Measurements from ENCODE around the gene XPA. TPM values are rescaled to one million over a fixed set of nuclear protein-coding genes. Genes with fewer than 3 reads are reported as not detected.

Gene XPA
- total RNA-seq, 1 donor from 2014 or later: 5.8 TPM

DNA sequence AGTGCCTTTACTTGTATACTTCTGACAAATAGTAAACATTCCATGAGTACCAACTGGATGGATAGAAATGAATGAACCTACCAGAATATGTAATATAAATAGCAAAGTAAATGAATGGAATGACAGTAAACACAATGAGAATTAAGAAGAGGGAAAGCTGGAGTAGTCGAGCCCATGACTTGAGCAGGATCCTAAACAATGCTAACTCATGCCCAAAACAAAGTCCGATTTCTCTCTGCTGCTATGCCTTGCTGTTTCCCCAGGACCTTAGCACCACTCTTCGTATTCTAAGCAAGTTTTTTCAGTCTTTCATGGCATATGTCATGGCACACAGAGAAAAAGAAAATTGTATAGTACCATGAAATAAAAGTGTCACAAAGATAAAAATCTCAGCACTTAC, 1.8 kb downstream of the XPA start:
- H3K27me3 ChIP-seq (ENCODE audit: low read depth): no peaks in the 10 kb centered on the region
- DNase-seq: no peak
- H3K36me3 ChIP-seq: peaks cover 28% of the 10 kb centered on the region
- intact Hi-C loops (cut with micrococcal nuclease): no loop called here
- no peak overlapping the region for H3K27ac ChIP-seq (replicated peaks)
- peak overlapping the region; percentile 85 for H3K4me3 ChIP-seq
- peaks cover 45% of the 10 kb centered on the region for H3K4me1 ChIP-seq
- no peaks in the 10 kb centered on the region for H3K9me3 ChIP-seq (replicated peaks)
- TF ChIP-seq, protein P1, sequence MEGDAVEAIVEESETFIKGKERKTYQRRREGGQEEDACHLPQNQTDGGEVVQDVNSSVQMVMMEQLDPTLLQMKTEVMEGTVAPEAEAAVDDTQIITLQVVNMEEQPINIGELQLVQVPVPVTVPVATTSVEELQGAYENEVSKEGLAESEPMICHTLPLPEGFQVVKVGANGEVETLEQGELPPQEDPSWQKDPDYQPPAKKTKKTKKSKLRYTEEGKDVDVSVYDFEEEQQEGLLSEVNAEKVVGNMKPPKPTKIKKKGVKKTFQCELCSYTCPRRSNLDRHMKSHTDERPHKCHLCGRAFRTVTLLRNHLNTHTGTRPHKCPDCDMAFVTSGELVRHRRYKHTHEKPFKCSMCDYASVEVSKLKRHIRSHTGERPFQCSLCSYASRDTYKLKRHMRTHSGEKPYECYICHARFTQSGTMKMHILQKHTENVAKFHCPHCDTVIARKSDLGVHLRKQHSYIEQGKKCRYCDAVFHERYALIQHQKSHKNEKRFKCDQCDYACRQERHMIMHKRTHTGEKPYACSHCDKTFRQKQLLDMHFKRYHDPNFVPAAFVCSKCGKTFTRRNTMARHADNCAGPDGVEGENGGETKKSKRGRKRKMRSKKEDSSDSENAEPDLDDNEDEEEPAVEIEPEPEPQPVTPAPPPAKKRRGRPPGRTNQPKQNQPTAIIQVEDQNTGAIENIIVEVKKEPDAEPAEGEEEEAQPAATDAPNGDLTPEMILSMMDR (IDR thresholded peaks at IDR 0.05; ENCODE audit: borderline replicate concordance): no peak

DNA sequence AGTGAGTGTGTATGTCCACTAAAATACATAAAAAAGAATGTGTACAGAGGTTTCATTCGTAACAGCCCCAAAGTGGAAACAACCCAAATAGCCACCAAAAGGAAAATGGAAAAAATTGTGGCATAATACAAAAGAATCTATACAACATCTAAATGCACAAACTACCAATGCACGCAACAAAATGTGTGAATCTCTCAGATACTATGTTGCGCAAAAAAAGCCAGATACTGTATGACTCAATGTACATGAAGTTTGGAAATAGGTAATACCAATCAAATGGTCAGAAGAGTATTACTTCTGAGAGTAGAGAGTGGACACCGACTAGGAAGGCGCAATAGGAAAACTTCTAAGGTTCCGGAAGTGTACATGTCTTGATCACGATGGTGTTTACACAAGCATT, 2.4 kb downstream of the XPA start:
- Histone ChIP-seq H3K4me3 (no peak overlapping the region), H3K27me3 (ENCODE audit: low read depth) (no peaks in the 10 kb centered on the region), H3K9me3 (replicated peaks) (no peaks in the 10 kb centered on the region), H3K27ac (replicated peaks) (no peak overlapping the region), H3K36me3 (peaks cover 35% of the 10 kb centered on the region), H3K4me1 (peaks cover 51% of the 10 kb centered on the region)
- TF ChIP-seq, protein P1 (IDR thresholded peaks at IDR 0.05; ENCODE audit: borderline replicate concordance): no peak
- DNase-seq: no peak
- intact Hi-C loops (cut with micrococcal nuclease): no loop called here

DNA sequence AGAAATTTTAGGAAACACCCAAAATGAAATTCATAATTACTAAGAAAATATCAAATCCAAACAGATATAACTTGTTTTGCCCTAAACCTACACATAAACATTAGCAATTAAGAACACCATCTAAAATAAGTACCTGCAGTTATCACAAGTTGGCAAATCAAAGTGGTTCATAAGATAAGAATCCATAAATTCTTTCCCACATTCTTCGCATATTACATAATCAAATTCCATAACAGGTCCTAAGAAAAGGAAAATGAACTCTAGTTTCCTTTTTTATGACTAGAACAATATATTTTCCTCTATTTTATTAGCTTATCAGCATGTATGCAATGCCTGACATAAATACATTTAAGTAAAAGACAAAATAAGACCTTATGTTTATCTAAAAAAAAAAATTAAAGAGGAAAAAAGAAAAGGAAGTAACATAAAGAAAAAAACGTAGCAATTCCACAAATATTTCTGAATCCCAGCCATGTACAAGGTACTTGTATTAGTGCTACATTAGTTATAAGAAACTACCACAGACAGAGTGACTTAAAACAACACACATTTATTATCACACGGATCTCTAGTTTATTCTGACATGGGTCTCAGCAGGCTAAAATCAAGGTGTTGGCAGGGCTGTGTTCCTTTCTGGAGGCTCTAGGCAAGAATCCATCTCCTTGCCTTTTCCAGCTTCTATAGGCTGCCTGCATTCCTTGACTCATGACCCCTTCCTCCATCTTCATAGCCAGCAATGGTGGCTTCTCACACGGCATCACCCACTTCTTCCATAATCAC, 7.5 kb downstream of the XPA start:
- Histone ChIP-seq H3K4me1 (peaks cover 34% of the 10 kb centered on the region), H3K27me3 (ENCODE audit: low read depth) (no peaks in the 10 kb centered on the region), H3K9me3 (replicated peaks) (no peaks in the 10 kb centered on the region), H3K4me3 (no peak overlapping the region), H3K36me3 (peaks cover 78% of the 10 kb centered on the region), H3K27ac (replicated peaks) (no peak overlapping the region)
- intact Hi-C loops (cut with micrococcal nuclease): no loop called here
- no peak for DNase-seq
- TF ChIP-seq, protein P1 (IDR thresholded peaks at IDR 0.05; ENCODE audit: borderline replicate concordance): no peak

GRCh38 chr9:97688654-97689053, 8.5 kb downstream of the XPA start:
- intact Hi-C loops (cut with micrococcal nuclease): no loop called here
- no peak for DNase-seq
- Histone ChIP-seq H3K4me3 (no peak overlapping the region), H3K4me1 (peaks cover 25% of the 10 kb centered on the region), H3K9me3 (replicated peaks) (no peaks in the 10 kb centered on the region), H3K27ac (replicated peaks) (no peak overlapping the region), H3K36me3 (peaks cover 88% of the 10 kb centered on the region), H3K27me3 (ENCODE audit: low read depth) (no peaks in the 10 kb centered on the region)
- TF ChIP-seq, protein P1 (IDR thresholded peaks at IDR 0.05; ENCODE audit: borderline replicate concordance): no peak

DNA sequence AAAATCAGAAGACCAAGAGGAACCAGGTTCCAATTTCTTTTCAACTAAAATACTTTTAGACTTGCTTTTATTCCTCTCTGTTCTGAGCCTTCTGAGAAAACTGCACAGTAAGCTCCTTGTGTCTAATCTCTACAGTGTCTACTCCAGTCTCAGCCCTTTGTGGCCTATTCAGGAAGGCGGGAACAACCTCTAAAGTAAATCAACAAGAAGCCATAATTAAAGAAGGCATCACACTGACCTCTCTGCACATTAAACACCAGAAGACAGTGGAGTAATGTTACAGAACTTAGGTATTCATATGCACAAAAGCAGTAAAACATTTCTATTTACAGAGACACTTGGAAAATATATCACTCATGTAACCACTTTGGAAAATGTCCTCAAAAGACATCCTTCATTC, 14.9 kb downstream of the XPA start:
- TF ChIP-seq, protein P1 (IDR thresholded peaks at IDR 0.05; ENCODE audit: borderline replicate concordance): no peak
- Histone ChIP-seq H3K36me3 (peaks cover 91% of the 10 kb centered on the region), H3K4me3 (no peak overlapping the region), H3K9me3 (replicated peaks) (no peaks in the 10 kb centered on the region), H3K27me3 (ENCODE audit: low read depth) (no peaks in the 10 kb centered on the region), H3K27ac (replicated peaks) (no peak overlapping the region), H3K4me1 (peaks cover 4% of the 10 kb centered on the region)
- intact Hi-C loops (cut with micrococcal nuclease): no loop called here
- DNase-seq: no peak

Measured in left ventricle myocardium inferior (tissue), 1 donor.